GM19438 (cell line): ENCODE measurements around the gene SLC5A2.
"Not testable (repeated sequence)": the region's sequence is repeated elsewhere in the genome, so short reads cannot be mapped to it uniquely, and the experiment has no call there.

ENCODE experiments used
- ATAC-seq: cut with Tn5 transposase; IDR thresholded peaks from one replicate; pipeline ENCODE4 v1.9.1; 2021; ENCODE audit warnings: low read depth; ENCODE audit not compliant: unreplicated experiment

The SLC5A2 gene

DNA sequence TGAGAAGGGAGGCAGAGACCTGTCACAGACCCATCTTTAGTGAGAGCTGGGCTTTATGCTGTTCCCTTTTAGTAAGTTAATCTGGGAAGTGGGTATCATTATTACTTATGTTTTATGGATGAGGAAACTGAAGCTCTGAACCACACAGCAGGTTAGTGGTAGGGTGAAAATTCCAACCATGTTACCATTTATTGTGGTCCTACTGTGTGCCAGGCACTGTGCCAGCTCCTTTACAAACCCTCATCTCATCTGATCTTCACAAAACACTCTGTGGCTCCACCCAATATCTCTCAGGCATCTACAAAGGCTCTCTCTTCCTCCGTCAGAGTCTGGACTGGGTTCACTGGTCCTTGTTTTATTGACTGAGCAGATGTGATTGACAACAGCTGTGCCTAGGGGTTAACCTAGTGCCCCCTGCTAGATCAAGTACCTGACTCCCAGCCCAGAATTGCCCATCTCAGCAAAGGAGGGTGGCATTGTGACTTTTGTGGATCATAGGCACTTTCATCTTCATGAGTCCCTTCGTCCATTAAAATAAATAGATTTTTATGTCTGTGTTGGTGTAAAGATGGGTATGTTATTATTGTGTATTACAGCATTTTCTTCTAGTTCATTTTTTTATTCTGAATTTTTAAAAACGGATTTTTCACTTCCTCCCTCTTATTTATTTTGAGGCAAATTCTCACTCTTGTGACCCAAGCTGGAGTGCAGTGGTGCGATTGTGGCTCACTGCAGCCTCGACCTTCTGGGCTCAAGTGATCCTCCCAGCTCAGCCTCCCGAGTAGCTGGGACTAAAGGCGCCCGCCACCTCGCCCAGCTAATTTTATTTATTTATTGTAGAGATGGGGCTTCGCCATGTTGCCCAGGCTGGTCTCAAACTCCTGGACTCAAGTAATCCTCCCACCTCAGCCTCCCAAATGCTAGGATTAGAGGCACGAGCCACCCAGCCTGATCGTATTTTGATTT lies 7.9 kb upstream of the SLC5A2 start:
- no peak for ATAC-seq

DNA sequence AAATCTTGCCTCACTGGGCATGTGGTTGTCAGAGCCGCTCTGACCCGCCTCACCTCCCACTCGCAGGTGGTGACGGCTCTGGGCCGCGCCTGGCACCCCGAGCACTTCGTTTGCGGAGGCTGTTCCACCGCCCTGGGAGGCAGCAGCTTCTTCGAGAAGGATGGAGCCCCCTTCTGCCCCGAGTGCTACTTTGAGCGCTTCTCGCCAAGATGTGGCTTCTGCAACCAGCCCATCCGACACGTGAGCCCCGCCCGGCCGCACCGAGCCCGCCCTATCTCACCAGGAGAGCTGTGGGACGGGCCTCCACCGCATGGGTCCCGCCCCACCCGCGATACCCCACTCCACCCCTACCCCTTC lies 7.0 kb upstream of the SLC5A2 start:
- ATAC-seq: no peak

DNA sequence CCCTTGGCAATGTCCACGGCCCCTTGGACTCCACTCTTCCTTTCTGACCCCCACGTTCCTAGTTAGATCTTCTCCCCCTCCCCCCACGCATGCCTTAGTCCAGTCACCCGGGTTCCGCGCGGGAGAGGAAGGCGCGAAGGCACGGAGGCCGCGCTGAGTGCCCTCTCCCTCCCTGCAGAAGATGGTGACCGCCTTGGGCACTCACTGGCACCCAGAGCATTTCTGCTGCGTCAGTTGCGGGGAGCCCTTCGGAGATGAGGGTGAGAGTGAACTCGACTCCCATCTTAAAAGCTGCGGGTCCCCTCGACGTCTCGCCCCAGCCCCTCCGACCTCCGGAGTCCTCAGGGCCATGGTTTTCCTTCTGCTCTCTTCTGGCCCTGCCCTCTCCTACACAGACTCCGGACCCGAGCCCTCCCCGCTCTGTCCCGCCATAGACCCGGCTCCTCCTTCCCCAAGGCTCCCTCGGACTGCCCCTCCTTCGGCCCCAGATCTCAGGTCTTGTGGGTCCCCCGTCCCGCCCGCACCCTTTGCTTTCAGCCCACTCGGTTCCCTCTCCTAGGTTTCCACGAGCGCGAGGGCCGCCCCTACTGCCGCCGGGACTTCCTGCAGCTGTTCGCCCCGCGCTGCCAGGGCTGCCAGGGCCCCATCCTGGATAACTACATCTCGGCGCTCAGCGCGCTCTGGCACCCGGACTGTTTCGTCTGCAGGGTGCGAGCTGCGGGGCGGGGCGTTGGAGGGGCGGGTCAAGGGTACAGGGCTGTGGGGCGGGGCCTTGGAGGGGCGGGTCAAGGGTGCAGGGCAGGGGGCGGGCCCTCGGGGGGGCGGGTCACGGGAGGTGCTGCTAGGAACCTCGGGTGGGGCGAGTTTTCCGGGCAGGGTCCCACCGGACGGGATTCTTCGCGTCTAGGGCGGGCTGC lies 6.4 kb upstream of the SLC5A2 start:
- no peak for ATAC-seq

DNA sequence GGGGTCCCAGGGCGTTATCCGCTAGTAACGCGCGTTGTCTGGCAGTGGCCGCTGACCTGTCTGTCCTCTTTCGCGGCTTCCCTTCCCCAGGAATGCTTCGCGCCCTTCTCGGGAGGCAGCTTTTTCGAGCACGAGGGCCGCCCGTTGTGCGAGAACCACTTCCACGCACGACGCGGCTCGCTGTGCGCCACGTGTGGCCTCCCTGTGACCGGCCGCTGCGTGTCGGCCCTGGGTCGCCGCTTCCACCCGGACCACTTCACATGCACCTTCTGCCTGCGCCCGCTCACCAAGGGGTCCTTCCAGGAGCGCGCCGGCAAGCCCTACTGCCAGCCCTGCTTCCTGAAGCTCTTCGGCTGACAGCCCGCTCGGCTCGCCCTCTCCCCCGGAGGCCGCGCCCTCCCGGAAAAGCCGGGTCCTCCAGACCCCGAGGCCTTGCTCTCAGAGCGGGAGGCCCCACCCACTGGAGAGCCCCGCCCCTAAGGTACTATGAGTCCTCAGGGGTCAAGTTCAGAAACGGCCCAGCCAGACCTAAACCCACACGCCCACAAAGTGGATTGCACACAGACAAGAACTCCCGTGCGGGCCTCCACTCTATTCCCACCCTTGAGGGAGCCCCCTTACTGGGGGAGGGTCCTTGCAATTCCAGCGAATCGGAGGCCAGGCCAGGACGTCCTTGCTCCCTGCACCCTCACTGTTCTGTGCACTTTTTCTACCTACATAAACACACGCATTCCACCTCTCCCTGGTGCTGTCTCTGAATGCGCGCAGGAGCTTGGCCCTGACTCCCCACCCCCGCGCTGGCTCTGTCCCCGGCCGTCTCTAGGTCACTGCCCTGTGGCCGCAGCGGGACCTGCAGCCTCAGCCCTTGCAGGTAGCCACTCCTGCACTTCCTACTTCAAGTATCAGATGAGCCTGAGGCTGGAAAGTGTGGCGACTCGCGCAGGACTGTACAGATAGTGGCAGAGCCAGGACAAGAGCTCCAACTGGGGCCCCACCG lies 5.4 kb upstream of the SLC5A2 start:
- ATAC-seq: no peak

DNA sequence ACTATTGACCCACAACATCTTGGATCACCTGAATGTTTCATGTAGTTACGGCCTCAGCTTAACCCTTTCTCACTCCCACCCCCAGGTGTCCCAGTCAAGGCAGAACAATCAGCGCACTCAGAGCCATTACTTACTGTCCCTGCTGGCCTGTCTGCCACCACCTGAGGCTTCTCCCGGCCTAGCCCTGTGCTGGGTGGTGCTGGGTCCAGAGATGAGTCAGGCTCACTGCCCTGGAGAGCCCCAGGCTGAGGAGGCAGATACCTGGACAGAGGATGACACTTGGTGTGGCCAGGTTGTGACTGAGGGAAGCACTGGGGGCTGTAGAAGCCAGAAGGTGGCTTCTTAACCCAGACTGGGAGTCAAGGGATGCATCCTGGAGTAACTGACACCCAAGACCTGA lies 4.0 kb upstream of the SLC5A2 start:
- ATAC-seq: no peak

DNA sequence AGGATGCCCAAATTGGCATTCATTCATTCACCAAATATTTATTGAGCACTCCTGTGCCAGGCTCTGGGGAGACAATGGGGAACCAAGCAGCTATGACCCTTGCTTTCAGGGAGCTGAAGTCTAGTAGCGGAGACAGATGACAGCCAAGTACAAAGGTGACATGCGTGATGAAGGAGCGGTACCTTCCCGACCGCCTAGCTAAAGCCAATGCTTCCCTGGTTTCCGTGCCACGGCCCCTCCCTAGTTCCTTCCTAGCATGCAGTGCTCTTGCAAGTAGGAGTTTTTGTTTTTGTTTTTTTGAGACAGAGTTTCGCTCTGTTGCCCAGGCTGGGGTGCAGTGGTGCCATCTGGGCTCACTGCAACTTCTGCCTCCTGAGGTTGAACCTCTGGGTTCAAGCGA lies 3.2 kb upstream of the SLC5A2 start:
- ATAC-seq: no peak

DNA sequence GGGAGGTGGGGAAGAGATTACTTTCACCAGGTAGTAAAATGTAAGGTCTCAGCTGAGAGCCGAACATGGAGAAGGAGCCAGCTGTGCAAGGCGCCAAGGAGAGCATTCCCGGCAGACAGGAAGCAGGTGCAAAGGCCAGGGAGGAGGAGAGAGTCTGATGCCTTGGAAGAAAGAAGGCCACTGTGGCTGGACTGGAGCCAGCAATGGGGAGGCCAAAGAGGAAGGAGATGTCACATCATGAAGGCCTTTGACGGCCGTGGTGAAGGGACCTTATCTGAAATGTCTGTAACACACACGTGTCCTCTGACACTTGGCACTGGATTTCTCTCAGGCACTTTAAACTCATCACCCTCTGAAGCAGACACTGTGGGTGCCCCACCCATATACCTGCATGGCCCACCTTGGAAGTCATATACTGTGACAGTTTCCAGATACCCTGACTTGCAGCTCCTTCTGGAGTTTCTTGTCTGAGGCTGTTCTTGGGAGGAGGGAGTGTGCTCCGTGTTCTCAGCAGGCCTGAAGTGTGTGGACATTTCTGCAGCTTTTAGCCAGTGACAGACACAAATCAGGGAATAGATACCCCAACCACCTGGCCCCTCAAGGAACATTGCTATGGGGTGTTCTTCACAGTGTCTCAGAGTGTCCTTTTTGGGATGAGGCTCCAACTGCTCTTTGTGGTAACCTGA lies 1.9 kb upstream of the SLC5A2 start:
- no peak for ATAC-seq

DNA sequence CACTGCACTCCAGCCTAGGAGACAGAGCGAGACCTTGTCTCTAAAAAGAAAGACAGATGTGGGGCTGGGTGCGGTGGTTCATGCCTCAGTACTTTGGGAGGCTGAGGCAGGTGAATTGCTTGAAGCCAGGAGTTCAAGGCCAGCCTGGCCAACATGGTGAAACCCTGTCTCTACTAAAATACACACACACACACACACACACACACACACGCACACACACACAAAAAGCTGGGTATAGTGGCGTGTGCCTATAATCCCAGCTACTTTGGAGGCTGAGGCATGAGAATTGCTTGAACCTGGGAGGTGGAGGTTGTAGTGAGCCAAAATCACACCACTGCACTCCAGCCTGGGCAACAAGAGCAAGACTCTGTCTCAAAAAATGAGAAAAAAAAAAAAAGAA lies 1.1 kb downstream of the SLC5A2 start:
- ATAC-seq: not testable (repeated sequence)

DNA sequence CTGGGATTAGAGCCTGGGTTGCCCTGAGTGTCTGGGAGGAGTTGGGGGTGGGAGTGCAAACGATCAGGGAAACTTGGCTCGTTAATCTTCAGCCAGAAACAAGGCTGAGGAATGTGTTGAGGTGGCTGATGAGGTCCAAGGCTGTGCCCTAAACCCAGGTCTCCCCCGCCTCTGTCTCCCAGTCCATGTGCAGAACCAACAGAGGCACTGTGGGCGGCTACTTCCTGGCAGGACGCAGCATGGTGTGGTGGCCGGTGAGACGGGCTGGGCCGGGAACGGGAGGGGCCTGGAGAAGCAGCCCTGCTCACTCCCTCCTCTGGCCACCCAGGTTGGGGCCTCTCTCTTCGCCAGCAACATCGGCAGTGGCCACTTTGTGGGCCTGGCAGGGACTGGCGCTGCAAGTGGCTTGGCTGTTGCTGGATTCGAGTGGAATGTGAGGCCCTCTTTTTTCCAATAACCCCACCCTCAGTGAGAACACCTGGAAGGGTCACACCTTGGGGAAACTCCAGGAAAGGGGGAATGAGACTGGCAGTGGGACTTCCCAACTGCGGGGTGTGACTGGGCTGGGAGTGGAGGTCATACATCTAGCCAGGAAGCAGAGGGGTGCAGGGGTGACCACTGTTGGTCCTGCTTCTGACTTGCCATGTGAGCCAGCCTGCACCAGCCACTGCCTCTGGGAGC lies 1.7 kb downstream of the SLC5A2 start:
- no peak for ATAC-seq

DNA sequence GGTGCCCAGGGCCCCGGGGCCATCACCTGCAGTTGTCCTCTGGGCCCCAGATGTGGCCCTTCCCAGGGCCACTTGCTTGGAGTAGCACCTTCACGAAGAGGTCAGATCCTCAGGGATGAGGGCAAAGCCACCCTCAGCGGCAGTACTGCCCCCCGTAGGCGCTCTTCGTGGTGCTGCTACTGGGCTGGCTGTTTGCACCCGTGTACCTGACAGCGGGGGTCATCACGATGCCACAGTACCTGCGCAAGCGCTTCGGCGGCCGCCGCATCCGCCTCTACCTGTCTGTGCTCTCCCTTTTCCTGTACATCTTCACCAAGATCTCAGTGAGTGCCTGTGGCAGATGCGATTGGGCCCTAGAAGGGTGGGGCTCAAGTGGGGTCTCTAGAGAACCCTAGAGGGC lies 2.6 kb downstream of the SLC5A2 start:
- ATAC-seq: no peak

DNA sequence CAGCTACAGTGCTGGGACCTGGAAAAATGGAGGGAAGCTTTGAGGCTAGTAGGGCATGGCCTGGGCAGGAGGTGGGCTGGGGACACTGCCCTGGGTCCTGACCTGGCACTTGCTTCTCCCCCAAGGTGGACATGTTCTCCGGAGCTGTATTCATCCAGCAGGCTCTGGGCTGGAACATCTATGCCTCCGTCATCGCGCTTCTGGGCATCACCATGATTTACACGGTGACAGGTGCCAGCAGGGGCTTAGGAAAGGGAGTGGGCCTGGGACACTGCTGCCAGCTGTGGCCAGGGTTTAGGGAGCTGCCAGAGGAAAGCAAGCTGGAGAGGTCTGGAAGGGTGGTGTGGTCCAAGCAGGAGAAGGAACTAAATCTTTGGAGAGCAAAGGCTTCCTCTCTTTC lies 3.1 kb downstream of the SLC5A2 start:
- ATAC-seq: no peak

DNA sequence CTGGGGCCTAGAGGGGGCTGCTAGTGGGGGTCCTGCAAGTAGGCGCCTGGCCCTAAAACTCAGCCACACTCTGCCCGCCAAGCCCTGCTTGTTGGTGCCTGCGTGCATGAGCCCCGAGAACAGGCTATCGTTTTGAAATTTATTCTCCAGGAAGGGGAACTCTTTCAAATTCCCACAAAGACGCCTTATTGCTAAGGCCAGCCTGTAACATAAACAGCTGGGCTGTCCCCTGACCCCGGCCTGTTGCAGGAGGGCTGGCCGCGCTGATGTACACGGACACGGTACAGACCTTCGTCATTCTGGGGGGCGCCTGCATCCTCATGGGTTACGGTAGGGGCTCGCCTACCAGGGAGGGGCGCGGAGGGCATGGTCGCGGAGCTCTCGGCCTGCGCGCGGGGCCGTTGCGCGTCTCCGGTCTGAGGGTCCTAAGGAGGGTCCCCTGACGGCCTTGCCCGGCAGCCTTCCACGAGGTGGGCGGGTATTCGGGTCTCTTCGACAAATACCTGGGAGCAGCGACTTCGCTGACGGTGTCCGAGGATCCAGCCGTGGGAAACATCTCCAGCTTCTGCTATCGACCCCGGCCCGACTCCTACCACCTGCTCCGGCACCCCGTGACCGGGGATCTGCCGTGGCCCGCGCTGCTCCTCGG lies 4.3 kb downstream of the SLC5A2 start:
- ATAC-seq: no peak

DNA sequence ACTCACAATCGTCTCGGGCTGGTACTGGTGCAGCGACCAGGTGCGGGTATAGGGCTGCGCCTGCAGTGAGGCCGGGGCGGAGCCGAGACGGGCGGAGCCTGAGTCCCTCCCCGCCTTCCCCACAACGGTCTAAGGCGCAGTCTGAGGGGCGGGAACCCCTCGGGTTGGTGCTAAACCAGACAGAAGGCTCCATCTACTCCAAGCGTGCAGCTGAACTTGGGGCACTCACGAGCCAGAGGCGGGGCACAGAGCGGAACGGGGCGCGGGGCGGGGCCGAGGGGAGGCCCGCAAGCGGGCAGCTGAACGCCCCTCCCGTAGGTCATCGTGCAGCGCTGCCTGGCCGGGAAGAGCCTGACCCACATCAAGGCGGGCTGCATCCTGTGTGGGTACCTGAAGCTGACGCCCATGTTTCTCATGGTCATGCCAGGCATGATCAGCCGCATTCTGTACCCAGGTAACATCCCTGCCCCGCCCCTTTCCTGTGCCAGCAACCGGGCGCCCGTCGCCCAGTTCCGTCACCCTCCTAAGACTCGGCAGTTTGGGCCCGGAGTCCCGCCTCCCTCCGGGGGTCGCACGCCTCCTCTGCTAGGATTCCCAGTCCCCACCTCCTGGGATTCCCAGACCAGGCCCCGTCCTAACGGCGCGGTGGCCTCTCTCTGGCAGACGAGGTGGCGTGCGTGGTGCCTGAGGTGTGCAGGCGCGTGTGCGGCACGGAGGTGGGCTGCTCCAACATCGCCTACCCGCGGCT lies 5.0 kb downstream of the SLC5A2 start:
- ATAC-seq: peak; percentile 82

DNA sequence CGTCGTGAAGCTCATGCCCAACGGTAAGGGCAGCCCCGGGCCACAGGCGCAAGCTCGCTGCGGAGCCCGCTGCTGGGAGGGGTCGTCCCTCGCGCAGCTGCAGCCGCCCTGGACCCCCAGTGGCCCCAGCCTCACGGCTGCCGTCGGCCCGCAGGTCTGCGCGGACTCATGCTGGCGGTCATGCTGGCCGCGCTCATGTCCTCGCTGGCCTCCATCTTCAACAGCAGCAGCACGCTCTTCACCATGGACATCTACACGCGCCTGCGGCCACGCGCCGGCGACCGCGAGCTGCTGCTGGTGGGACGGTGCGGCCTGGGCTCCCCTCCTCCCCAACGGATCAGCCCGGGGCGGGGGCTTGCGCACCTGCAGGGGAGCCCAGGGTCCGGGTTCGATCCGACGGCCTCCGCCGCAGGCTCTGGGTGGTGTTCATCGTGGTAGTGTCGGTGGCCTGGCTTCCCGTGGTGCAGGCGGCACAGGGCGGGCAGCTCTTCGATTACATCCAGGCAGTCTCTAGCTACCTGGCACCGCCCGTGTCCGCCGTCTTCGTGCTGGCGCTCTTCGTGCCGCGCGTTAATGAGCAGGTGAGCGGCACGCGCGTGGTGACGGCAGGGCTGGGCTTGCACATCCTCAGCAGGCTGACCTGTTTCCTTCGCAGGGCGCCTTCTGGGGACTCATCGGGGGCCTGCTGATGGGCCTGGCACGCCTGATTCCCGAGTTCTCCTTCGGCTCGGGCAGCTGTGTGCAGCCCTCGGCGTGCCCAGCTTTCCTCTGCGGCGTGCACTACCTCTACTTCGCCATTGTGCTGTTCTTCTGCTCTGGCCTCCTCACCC lies 5.8 kb downstream of the SLC5A2 start:
- no peak for ATAC-seq

DNA sequence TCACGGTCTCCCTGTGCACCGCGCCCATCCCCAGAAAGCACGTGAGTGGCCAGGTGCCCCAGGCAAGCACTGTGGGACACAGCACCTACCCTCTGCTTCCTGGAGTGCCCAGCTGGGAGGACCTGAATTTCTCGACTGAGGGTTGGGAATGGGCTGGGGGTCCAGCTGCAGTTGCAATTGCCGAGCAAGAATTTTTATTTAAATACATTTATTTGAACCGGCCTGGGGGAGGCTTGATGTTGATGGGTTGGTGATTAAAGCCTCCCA lies 6.3 kb downstream of the SLC5A2 start:
- no peak for ATAC-seq

DNA sequence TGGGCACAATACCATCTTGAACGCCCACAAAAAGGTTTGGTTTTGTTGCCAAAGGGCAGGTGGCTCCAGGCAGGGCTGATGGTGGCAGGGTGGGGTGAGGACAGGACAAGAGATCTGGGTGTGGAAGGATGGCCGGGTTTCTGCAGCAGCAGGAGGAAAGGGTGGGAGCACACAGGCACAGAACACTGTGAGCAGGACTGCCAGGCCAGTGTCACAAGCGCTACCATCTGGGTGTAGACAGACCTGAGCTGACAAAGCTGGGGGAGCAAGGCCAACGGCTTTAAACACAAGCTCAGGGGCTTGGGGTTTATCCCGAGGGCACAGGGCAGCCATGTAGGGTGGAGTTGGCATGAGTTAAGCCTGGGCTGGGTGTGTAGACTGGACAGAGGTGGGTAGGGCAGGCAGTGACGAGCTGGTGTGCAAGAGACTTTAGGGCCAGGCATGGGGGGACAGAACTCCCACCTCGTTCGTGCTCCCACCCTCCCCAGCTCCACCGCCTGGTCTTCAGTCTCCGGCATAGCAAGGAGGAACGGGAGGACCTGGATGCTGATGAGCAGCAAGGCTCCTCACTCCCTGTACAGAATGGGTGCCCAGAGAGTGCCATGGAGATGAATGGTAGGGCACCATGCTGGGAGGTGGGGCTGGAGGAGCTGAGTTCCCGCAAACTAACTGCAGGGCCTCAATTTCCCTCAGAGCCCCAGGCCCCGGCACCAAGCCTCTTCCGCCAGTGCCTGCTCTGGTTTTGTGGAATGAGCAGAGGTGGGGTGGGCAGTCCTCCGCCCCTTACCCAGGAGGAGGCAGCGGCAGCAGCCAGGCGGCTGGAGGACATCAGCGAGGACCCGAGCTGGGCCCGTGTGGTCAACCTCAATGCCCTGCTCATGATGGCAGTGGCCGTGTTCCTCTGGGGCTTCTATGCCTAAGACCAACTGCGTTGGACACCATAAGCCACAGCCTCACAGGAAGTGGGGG lies 7.0 kb downstream of the SLC5A2 start:
- no peak for ATAC-seq
